ENCODE results near the gene ABCA4. TPM values are rescaled to one million over a fixed set of nuclear protein-coding genes. Genes with fewer than 3 reads are reported as not detected.

The ABCA4 gene
- total RNA-seq, 6 experiments from 2014 or later: 0.49 to 0.99 (median 0.75) TPM

GRCh38 chr1:93961906-93962305, 159.0 kb downstream of the ABCA4 start:
- Histone ChIP-seq H3K9me3 (no peaks in the 10 kb centered on the region), H3K27ac (peak overlapping the region in 1 of 3 donors; percentile 95), H3K36me3 (no peaks in the 10 kb centered on the region), H3K27me3 (no peaks in the 10 kb centered on the region), H3K4me1 (peaks cover 0 to 67% (median 10%) of the 10 kb centered on the region in 4 donors), H3K4me3 (no peak overlapping the region)
- no peak for TF ChIP-seq POLR2A (IDR thresholded peaks at IDR 0.05)
- TF ChIP-seq CTCF (IDR thresholded peaks at IDR 0.05): no peak
- DNase-seq: no peak
- 100% methylated on average over 1 of the region's 3 CpGs for WGBS (ENCODE audit: insufficient coverage, low coverage, low lambda C conversion rate, missing lambda C conversion rate)
- intact Hi-C loops (cut with DNase I): no loop called here
- ATAC-seq: no peak

GRCh38 chr1:93961443-93961842, 159.5 kb downstream of the ABCA4 start:
- TF ChIP-seq CTCF (IDR thresholded peaks at IDR 0.05): no peak
- TF ChIP-seq POLR2A (IDR thresholded peaks at IDR 0.05): no peak
- H3K36me3 ChIP-seq: no peaks in the 10 kb centered on the region
- intact Hi-C loops (cut with DNase I): no loop called here
- WGBS (ENCODE audit: insufficient coverage, low coverage, low lambda C conversion rate, missing lambda C conversion rate): 65% methylated on average over 2 of the region's 2 CpGs
- ATAC-seq (no peak), DNase-seq (no peak)
- no peak overlapping the region for H3K4me3 ChIP-seq
- no peaks in the 10 kb centered on the region for H3K27me3 ChIP-seq
- peaks cover 0 to 64% (median 10%) of the 10 kb centered on the region in 4 donors for H3K4me1 ChIP-seq
- no peak overlapping the region for H3K27ac ChIP-seq
- H3K9me3 ChIP-seq: no peaks in the 10 kb centered on the region

- WGBS (ENCODE audit: insufficient coverage, low coverage, low lambda C conversion rate, missing lambda C conversion rate): 50% methylated on average over 3 of the region's 3 CpGs
- Histone ChIP-seq H3K4me3 (no peak overlapping the region), H3K27me3 (no peaks in the 10 kb centered on the region), H3K9me3 (no peaks in the 10 kb centered on the region), H3K4me1 (peaks cover 0 to 58% (median 8%) of the 10 kb centered on the region in 4 donors), H3K27ac (peak overlapping the region in 1 of 3 donors; percentile 17), H3K36me3 (no peaks in the 10 kb centered on the region)
- TF ChIP-seq POLR2A (IDR thresholded peaks at IDR 0.05) (no peak), CTCF (IDR thresholded peaks at IDR 0.05) (no peak)
- DNase-seq: no peak
- intact Hi-C loops (cut with DNase I): no loop called here
- no peak for ATAC-seq
Measured at GRCh38 chr1:93960641-93961147, 160.3 kb downstream of the ABCA4 start.

- DNase-seq: no peak
- Histone ChIP-seq H3K9me3 (no peaks in the 10 kb centered on the region), H3K27me3 (no peaks in the 10 kb centered on the region), H3K4me3 (no peak overlapping the region), H3K27ac (no peak overlapping the region), H3K4me1 (peaks cover 0 to 48% (median 3%) of the 10 kb centered on the region in 4 donors), H3K36me3 (no peaks in the 10 kb centered on the region)
- intact Hi-C loops (cut with DNase I): no loop called here
- ATAC-seq: no peak
- WGBS (ENCODE audit: insufficient coverage, low coverage, low lambda C conversion rate, missing lambda C conversion rate): 82% methylated on average over 4 of the region's 5 CpGs
- TF ChIP-seq CTCF (IDR thresholded peaks at IDR 0.05) (no peak), POLR2A (IDR thresholded peaks at IDR 0.05) (no peak)
Measured at GRCh38 chr1:93959413-93959812, 161.5 kb downstream of the ABCA4 start.

- Histone ChIP-seq H3K9me3 (no peaks in the 10 kb centered on the region), H3K4me3 (no peak overlapping the region), H3K36me3 (no peaks in the 10 kb centered on the region), H3K27ac (peak overlapping the region in 1 of 3 donors; percentile 6), H3K27me3 (no peaks in the 10 kb centered on the region), H3K4me1 (peaks cover 0 to 41% (median 0%) of the 10 kb centered on the region in 4 donors)
- DNase-seq: no peak
- ATAC-seq: no peak
- TF ChIP-seq CTCF (IDR thresholded peaks at IDR 0.05) (no peak), POLR2A (IDR thresholded peaks at IDR 0.05) (no peak)
- intact Hi-C loops (cut with DNase I): no loop called here
- WGBS (ENCODE audit: insufficient coverage, low coverage, low lambda C conversion rate, missing lambda C conversion rate): 15% methylated on average over 1 of the region's 1 CpG
Measured at GRCh38 chr1:93958726-93959100, 162.2 kb downstream of the ABCA4 start.

Measured in right lobe of liver (tissue), 6 donors.